Fibroblast of lung (primary cell): Measurements from ENCODE around the gene NTSR2.
"Not testable (repeated sequence)": the region's sequence is repeated elsewhere in the genome, so short reads cannot be mapped to it uniquely, and the experiment has no call there.

Source experiments
- CTCF ChIP-seq, 2 donors: IDR thresholded peaks in 1 of 2; conservative IDR thresholded peaks in 1 of 2; 1 replicate in 1 of 2; 2 replicates in 1 of 2; pipeline ENCODE4 v1.5.1; 2011 to 2012; ENCODE audit warnings: low read length in 2 of 2, control low read depth in 1 of 2, inconsistent platforms in 1 of 2, low read depth in 1 of 2, mild to moderate bottlenecking in 1 of 2
- EZH2 ChIP-seq: IDR thresholded peaks from 2 replicates; pipeline ENCODE4 v1.5.1; 2012; ENCODE audit warnings: low read length, control low read depth, mild to moderate bottlenecking; ENCODE audit errors: missing control alignments

- TF ChIP-seq CTCF (conservative IDR thresholded peaks at IDR 0.05 in 1 of 2, IDR thresholded peaks at IDR 0.05 in 1 of 2; ENCODE audit: low read depth in 1 of 2, low read length in 2 of 2); EZH2: not testable (repeated sequence)
These were observed 9.6 kb downstream of the NTSR2 start for GRCh38 chr2:11660396-11660795.
